ENCODE data around the gene SPO11.

Gene SPO11

DNA sequence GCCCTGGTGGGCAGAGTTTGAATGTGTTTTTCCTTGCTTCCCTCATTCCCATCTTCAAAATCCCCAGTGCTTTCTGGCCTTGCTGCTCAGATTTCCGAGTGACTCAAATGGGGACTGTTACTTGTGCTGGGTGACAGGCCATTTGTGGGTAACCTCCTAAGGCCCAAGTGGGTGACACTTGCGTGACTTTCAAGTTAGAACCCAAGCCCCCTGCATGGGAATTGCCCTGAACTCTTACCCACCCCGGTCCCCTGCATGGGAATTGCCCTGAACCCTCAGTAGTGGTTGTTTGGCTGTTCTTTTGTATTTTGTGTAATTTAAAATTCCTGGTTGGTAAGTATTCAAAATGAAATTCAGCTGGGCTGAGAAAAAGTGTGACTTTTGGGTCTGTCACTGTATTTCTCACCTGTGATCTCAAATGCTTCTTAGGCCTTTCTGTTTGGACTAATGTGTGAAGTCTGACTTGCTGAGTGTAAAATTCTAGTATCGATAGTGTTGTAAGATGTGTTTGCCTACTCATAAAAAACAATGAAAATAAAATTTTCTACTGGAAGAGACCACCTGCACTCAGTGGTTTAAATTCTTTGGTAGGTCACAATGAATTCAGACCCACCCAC, 49.2 kb downstream of the SPO11 start:
- H3K27ac ChIP-seq: no peak overlapping the region
- DNase-seq: no peak
- no peaks in the 10 kb centered on the region for H3K4me1 ChIP-seq
- no peaks in the 10 kb centered on the region for H3K27me3 ChIP-seq
- H3K4me3 ChIP-seq: no peak overlapping the region
- peaks cover 25 to 72% (median 50%) of the 10 kb centered on the region in 3 donors for H3K36me3 ChIP-seq
- intact Hi-C loops (cut with DNase I; ENCODE audit: low total_unique reads): loop anchor here (5.0 kb wide), 1 partner anchor 214 kb away; no protein-coding TSS in a partner anchor
- TF ChIP-seq, protein P1, sequence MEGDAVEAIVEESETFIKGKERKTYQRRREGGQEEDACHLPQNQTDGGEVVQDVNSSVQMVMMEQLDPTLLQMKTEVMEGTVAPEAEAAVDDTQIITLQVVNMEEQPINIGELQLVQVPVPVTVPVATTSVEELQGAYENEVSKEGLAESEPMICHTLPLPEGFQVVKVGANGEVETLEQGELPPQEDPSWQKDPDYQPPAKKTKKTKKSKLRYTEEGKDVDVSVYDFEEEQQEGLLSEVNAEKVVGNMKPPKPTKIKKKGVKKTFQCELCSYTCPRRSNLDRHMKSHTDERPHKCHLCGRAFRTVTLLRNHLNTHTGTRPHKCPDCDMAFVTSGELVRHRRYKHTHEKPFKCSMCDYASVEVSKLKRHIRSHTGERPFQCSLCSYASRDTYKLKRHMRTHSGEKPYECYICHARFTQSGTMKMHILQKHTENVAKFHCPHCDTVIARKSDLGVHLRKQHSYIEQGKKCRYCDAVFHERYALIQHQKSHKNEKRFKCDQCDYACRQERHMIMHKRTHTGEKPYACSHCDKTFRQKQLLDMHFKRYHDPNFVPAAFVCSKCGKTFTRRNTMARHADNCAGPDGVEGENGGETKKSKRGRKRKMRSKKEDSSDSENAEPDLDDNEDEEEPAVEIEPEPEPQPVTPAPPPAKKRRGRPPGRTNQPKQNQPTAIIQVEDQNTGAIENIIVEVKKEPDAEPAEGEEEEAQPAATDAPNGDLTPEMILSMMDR (IDR thresholded peaks at IDR 0.05): no peak
- H3K9me3 ChIP-seq: no peaks in the 10 kb centered on the region

- Histone ChIP-seq H3K4me1 (no peaks in the 10 kb centered on the region), H3K27ac (no peak overlapping the region), H3K9me3 (no peaks in the 10 kb centered on the region), H3K36me3 (peaks cover 20 to 71% (median 45%) of the 10 kb centered on the region in 3 donors), H3K4me3 (no peak overlapping the region), H3K27me3 (no peaks in the 10 kb centered on the region)
- TF ChIP-seq, protein P1 (IDR thresholded peaks at IDR 0.05): no peak
- intact Hi-C loops (cut with DNase I; ENCODE audit: low total_unique reads): loop anchor here (5.0 kb wide), 1 partner anchor 213 kb away; no protein-coding TSS in a partner anchor
- DNase-seq: no peak
Observed at GRCh38 chr20:57379263-57379647, 49.7 kb downstream of the SPO11 start.

DNA sequence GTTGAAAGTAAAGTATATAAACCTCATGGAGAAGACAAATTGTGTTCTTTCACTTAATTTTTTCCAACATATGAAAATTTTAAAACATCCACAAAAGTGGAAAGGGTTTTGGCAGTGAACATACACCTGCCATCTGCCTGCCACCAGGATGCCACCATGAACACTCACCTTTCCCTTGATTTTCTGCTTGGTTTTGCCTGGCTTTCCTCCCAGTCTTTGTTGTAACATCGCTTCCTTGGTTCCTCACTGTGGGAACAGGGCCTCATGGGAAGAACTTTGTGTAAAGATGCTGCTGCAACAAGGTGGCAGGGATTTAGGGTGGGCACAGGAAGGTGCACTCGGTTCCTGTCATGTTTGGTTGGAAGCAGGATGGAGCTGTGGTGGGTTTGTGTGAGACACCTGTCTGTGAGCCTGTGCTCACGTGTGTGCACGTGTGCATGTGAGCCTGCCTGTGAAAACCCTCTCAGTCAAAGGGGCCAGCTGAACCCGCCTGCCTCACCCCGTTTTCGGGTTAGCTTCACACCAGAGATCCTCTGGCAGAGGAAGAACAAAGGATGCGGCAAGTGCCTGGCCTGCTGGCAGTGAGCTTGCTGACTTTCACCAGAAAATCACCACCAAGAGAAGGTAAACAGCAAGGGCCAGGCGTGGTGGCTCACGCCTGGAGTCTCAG, 50.6 kb downstream of the SPO11 start:
- Histone ChIP-seq H3K27ac (no peak overlapping the region), H3K27me3 (no peaks in the 10 kb centered on the region), H3K4me1 (no peaks in the 10 kb centered on the region), H3K36me3 (peaks cover 15 to 66% (median 36%) of the 10 kb centered on the region in 3 donors), H3K9me3 (no peaks in the 10 kb centered on the region), H3K4me3 (no peak overlapping the region)
- DNase-seq: no peak
- intact Hi-C loops (cut with DNase I; ENCODE audit: low total_unique reads): loop anchor here (10.0 kb wide), 1 partner anchor 835 kb away; no protein-coding TSS in a partner anchor
- TF ChIP-seq, protein P1 (IDR thresholded peaks at IDR 0.05): no peak

DNA sequence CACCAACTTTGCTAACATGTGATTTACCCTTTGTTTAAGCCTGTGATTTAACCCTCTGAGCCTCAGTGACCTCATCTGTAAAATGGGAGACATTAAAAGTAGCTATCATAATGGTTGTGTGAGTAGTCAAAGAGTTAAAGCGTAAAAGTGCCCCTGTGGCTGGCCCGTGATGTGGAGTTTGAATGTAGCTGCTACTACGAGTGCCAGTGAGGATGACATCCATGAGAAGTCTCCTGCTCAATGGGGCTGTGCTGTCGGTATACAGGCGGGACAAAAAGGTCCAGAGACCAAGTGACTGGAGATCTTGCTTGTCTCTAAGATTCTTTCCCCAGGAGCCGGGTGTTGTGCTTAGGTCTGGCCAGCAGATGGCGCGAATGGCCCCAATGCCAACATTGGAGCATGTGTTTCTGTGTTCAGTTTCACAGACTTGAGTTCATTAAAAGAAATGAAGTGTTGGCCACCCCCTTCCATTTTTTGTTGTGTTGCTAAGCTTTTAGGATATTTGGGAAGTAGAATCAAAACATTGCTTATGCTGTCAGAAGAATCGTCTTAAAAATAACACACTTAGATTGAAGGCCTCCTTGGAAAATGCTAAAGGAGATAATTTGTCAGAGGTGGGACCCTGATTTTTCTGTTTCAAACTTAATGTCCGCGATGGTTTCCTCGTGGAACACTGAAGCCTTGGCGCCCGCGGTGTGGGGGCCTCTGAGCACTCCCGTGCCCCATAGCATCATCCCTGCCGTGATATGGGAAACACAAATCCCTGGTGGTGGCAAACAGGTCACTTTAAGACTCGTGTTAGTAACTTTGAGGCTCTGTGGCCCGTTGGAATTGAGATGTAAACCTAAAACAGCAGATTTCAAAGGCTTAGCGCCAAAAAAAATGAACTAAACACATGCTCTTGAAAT, 52.2 kb downstream of the SPO11 start:
- H3K36me3 ChIP-seq: peaks cover 15 to 59% (median 22%) of the 10 kb centered on the region in 3 donors
- intact Hi-C loops (cut with DNase I; ENCODE audit: low total_unique reads): loop anchor here (1.0 to 10.0 kb wide), 2 partner anchors 111 to 833 kb away; no protein-coding TSS in a partner anchor
- H3K27ac ChIP-seq: no peak overlapping the region

GRCh38 chr20:57382516-57382915, 52.9 kb downstream of the SPO11 start:
- intact Hi-C loops (cut with DNase I; ENCODE audit: low total_unique reads): loop anchor here (10.0 kb wide), 1 partner anchor 832 kb away; no protein-coding TSS in a partner anchor
- TF ChIP-seq, protein P1 (IDR thresholded peaks at IDR 0.05): no peak

More for the DNA sequence above, 52.2 kb downstream of the SPO11 start:
- DNase-seq: peak; percentile 82 to 86
- no peaks in the 10 kb centered on the region for H3K9me3 ChIP-seq
- H3K27me3 ChIP-seq: no peaks in the 10 kb centered on the region
- TF ChIP-seq, protein P1 (IDR thresholded peaks at IDR 0.05): peak; percentile 91 to 94
- H3K4me3 ChIP-seq: no peak overlapping the region
- H3K4me1 ChIP-seq: no peaks in the 10 kb centered on the region

More at GRCh38 chr20:57382516-57382915, 52.9 kb downstream of the SPO11 start:
- no peak for DNase-seq
- Histone ChIP-seq H3K36me3 (peaks cover 15 to 53% (median 22%) of the 10 kb centered on the region in 3 donors), H3K27me3 (no peaks in the 10 kb centered on the region), H3K4me3 (no peak overlapping the region), H3K27ac (no peak overlapping the region), H3K4me1 (no peaks in the 10 kb centered on the region), H3K9me3 (no peaks in the 10 kb centered on the region)

Measured in tibial artery (tissue), 4 donors.